HEK293 (cell line): ENCODE measurements around the gene ADGRD1.

Experiments used
- CTCF ChIA-PET: fragments of 350-600 bp; formaldehyde crosslinking; extraction: SDS; loops from one replicate; lab custom pipeline; 2021; ENCODE audit warnings: antibody characterized with exemption; lab: Yijun Ruan, JAX
- POLR2A ChIA-PET: fragments of 300-600 bp; formaldehyde crosslinking; extraction: SDS; loops from one replicate; lab custom pipeline; 2020; ENCODE audit warnings: antibody characterized with exemption, inconsistent platforms; lab: Yijun Ruan, JAX
- H3K27ac ChIP-seq: fragments of 200-500 bp; sonication (Bioruptor generic); 2 replicates; pipeline ENCODE4 v1.5.1; 2014; ENCODE audit warnings: low read depth, low read length, control low read depth, inconsistent platforms; ENCODE audit errors: extremely low read depth
- H3K36me3 ChIP-seq, 2 experiments: fragments of 200-500 bp in 1 of 2; sonication (Bioruptor generic) in 1 of 2; 1 replicate in 1 of 2; 2 replicates in 1 of 2; pipeline ENCODE4 v1.5.1; 2014 to 2017; ENCODE audit warnings: inconsistent platforms in 2 of 2, low read length in 2 of 2; ENCODE audit not compliant: control insufficient read depth in 2 of 2, insufficient read depth in 1 of 2
- H3K4me1 ChIP-seq: fragments of 200-500 bp; sonication (Bioruptor generic); 2 replicates; pipeline ENCODE4 v1.5.1; 2014; ENCODE audit warnings: mild to moderate bottlenecking, low read length, inconsistent platforms; ENCODE audit not compliant: control insufficient read depth, insufficient read depth
- H3K4me3 ChIP-seq: 2 replicates; pipeline ENCODE4 v1.5.1; 2011; ENCODE audit warnings: low read depth, mild to moderate bottlenecking, control low read depth, low read length, moderate library complexity
- H3K9me3 ChIP-seq: fragments of 200-500 bp; sonication (Bioruptor generic); 2 replicates; pipeline ENCODE4 v1.5.1; 2014; ENCODE audit warnings: low read depth, low read length, inconsistent platforms; ENCODE audit not compliant: control insufficient read depth, insufficient read depth
- KLF8 ChIP-seq: fragments of 450-650 bp; formaldehyde crosslinking; IDR thresholded peaks from 2 replicates; pipeline ENCODE4 v1.5.1; 2016; ENCODE audit warnings: missing biosample characterization, missing genetic modification characterization
- PRDM1 ChIP-seq: fragments of 450-650 bp; formaldehyde crosslinking; IDR thresholded peaks from 2 replicates; pipeline ENCODE4; 2016; ENCODE audit warnings: missing biosample characterization, missing genetic modification characterization
- REPIN1 ChIP-seq: fragments of 450-650 bp; formaldehyde crosslinking; IDR thresholded peaks from 2 replicates; pipeline ENCODE4 v1.5.1; 2017; ENCODE audit warnings: missing biosample characterization, missing genetic modification characterization, low read depth
- ZBTB1 ChIP-seq: fragments of 450-650 bp; formaldehyde crosslinking; IDR thresholded peaks from 2 replicates; pipeline ENCODE4 v1.5.1; 2016; ENCODE audit warnings: missing biosample characterization, missing genetic modification characterization
- ZBTB11 ChIP-seq: fragments of 450-650 bp; formaldehyde crosslinking; conservative IDR thresholded peaks from 2 replicates; pipeline ENCODE4 v1.5.1; 2016; ENCODE audit warnings: low read depth, missing biosample characterization, missing genetic modification characterization
- ZIC2 ChIP-seq: fragments of 450-650 bp; formaldehyde crosslinking; IDR thresholded peaks from 2 replicates; pipeline ENCODE4 v1.5.1; 2016; ENCODE audit warnings: missing biosample characterization, missing genetic modification characterization
- ZNF114 ChIP-seq: fragments of 450-650 bp; formaldehyde crosslinking; IDR thresholded peaks from 2 replicates; pipeline ENCODE4 v1.5.0; 2017; ENCODE audit warnings: missing biosample characterization, missing genetic modification characterization
- ZNF548 ChIP-seq: fragments of 450-650 bp; formaldehyde crosslinking; IDR thresholded peaks from 2 replicates; pipeline ENCODE4 v1.5.1; 2016; ENCODE audit warnings: missing biosample characterization, missing genetic modification characterization
- TF ChIP-seq, protein P1 (sequence below): fragments of 450-650 bp; formaldehyde crosslinking; IDR thresholded peaks from 2 replicates; pipeline ENCODE4 v1.5.1; 2016; ENCODE audit warnings: missing biosample characterization, missing genetic modification characterization
- TF ChIP-seq, protein P2 (sequence below): fragments of 450-650 bp; formaldehyde crosslinking; IDR thresholded peaks from 2 replicates; pipeline ENCODE4 v1.5.1; 2016; ENCODE audit warnings: missing biosample characterization, missing genetic modification characterization
- TF ChIP-seq, protein P3 (sequence below): fragments of 450-650 bp; formaldehyde crosslinking; IDR thresholded peaks from 2 replicates; pipeline ENCODE4 v1.5.1; 2016; ENCODE audit warnings: missing biosample characterization, missing genetic modification characterization

Gene ADGRD1

DNA sequence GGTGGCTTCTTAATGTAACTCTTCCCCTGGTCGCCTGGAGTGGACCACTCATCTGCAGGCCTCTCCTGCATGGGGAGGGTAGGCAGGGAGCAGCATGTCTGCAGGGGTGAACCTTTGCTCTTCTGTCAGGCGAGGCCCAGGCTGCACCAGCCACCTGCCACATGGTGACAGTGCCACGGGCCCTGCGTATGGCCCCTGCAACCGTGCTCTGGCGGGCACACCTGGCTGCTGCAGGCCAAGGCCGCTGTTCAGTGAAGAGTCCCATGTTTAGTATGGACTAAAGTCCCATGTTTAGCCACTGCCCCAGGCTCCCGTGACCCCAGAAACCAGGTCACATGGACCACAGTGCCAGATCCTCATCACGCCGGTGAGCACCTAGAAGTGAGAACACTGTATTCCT, 187.0 kb downstream of the ADGRD1 start (continued):
- TF ChIP-seq, protein P1, sequence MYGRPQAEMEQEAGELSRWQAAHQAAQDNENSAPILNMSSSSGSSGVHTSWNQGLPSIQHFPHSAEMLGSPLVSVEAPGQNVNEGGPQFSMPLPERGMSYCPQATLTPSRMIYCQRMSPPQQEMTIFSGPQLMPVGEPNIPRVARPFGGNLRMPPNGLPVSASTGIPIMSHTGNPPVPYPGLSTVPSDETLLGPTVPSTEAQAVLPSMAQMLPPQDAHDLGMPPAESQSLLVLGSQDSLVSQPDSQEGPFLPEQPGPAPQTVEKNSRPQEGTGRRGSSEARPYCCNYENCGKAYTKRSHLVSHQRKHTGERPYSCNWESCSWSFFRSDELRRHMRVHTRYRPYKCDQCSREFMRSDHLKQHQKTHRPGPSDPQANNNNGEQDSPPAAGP: no peak
- TF ChIP-seq PRDM1 (tag by site-specific recombination) (no peak), KLF8 (tag by site-specific recombination) (no peak), ZBTB11 (tag by site-specific recombination) (no peak)

- no peak for TF ChIP-seq ZNF114 (tag by site-specific recombination)
- TF ChIP-seq ZIC2: peak; percentile 98
- TF ChIP-seq, protein P2, sequence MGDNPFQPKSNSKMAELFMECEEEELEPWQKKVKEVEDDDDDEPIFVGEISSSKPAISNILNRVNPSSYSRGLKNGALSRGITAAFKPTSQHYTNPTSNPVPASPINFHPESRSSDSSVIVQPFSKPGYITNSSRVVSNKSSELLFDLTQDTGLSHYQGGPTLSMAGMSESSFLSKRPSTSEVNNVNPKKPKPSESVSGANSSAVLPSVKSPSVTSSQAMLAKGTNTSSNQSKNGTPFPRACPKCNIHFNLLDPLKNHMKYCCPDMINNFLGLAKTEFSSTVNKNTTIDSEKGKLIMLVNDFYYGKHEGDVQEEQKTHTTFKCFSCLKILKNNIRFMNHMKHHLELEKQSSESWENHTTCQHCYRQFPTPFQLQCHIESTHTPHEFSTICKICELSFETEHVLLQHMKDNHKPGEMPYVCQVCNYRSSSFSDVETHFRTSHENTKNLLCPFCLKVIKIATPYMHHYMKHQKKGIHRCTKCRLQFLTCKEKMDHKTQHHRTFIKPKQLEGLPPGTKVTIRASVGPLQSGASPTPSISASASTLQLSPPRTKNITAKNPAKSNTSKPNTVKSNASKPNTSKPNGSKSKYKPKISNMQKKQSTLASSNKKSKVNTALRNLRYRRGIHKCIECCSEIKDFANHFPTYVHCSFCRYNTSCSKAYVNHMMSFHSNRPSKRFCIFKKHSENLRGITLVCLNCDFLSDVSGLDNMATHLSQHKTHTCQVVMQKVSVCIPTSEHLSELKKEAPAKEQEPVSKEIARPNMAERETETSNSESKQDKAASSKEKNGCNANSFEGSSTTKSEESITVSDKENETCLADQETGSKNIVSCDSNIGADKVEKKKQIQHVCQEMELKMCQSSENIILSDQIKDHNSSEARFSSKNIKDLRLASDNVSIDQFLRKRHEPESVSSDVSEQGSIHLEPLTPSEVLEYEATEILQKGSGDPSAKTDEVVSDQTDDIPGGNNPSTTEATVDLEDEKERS (tag by site-specific recombination): no peak
- TF ChIP-seq ZNF548 (tag by site-specific recombination): no peak
- H3K9me3 ChIP-seq: no peaks in the 10 kb centered on the region
- H3K4me3 ChIP-seq: no peak overlapping the region
- H3K27ac ChIP-seq: no peak overlapping the region
- CTCF ChIA-PET: interaction anchor here (1.0 kb wide), 1 partner anchor 9 kb away, joined by 6 read pairs; no protein-coding TSS in a partner anchor
- POLR2A ChIA-PET: no interaction called here
- H3K4me1 ChIP-seq: no peaks in the 10 kb centered on the region
- no peaks in the 10 kb centered on the region for H3K36me3 ChIP-seq
Measured at GRCh38 chr12:131141514-131141913, 187.8 kb downstream of the ADGRD1 start.

GRCh38 chr12:131142891-131143657, 189.4 kb downstream of the ADGRD1 start:
- POLR2A ChIA-PET: no interaction called here

More at GRCh38 chr12:131142891-131143657, 189.4 kb downstream of the ADGRD1 start:
- no peaks in the 10 kb centered on the region for H3K4me1 ChIP-seq
- no peak overlapping the region for H3K27ac ChIP-seq
- CTCF ChIA-PET: interaction anchor here (3.6 kb wide), 1 partner anchor 10 kb away, joined by 21 read pairs; no protein-coding TSS in a partner anchor
- TF ChIP-seq ZBTB1: no peak
- TF ChIP-seq, protein P3, sequence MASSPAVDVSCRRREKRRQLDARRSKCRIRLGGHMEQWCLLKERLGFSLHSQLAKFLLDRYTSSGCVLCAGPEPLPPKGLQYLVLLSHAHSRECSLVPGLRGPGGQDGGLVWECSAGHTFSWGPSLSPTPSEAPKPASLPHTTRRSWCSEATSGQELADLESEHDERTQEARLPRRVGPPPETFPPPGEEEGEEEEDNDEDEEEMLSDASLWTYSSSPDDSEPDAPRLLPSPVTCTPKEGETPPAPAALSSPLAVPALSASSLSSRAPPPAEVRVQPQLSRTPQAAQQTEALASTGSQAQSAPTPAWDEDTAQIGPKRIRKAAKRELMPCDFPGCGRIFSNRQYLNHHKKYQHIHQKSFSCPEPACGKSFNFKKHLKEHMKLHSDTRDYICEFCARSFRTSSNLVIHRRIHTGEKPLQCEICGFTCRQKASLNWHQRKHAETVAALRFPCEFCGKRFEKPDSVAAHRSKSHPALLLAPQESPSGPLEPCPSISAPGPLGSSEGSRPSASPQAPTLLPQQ (tag by site-specific recombination): no peak
- no peak for TF ChIP-seq REPIN1 (tag by site-specific recombination)
- H3K36me3 ChIP-seq: no peaks in the 10 kb centered on the region
- no peak overlapping the region for H3K4me3 ChIP-seq
- H3K9me3 ChIP-seq: no peaks in the 10 kb centered on the region
